PC-9 (cell line): ENCODE measurements around the gene LMOD2.

Experiments
- EZH2 ChIP-seq: fragments of 200-600 bp; sonication (generic); IDR thresholded peaks from 2 replicates; pipeline ENCODE4 v1.8.0; 2017; ENCODE audit warnings: antibody characterized with exemption, low read depth
- TF ChIP-seq, protein P1 (sequence below): fragments of 200-600 bp; sonication (generic); conservative IDR thresholded peaks from 2 replicates; pipeline ENCODE4 v1.6.1; 2017; ENCODE audit warnings: mixed run types, antibody characterized with exemption, mild to moderate bottlenecking, moderate library complexity

DNA sequence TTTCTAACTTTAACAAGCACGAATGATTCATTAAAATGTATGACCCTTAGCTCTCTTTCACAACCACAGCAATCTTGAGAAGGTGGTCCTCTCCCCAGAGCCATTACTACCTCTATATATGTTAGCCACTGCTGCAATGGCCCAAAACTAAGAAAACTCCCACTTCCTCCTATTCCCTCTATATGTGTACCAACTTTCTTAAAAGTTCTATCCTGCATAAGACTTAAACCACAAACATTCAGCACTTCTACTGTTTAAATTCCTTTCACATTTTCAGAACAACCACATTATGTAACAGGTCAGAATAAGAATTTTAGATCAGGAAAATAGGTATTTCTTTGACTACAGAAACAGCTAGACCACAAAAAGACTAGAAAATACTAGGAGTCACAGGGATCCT is 57.0 kb downstream of the LMOD2 start:
- TF ChIP-seq, protein P1, sequence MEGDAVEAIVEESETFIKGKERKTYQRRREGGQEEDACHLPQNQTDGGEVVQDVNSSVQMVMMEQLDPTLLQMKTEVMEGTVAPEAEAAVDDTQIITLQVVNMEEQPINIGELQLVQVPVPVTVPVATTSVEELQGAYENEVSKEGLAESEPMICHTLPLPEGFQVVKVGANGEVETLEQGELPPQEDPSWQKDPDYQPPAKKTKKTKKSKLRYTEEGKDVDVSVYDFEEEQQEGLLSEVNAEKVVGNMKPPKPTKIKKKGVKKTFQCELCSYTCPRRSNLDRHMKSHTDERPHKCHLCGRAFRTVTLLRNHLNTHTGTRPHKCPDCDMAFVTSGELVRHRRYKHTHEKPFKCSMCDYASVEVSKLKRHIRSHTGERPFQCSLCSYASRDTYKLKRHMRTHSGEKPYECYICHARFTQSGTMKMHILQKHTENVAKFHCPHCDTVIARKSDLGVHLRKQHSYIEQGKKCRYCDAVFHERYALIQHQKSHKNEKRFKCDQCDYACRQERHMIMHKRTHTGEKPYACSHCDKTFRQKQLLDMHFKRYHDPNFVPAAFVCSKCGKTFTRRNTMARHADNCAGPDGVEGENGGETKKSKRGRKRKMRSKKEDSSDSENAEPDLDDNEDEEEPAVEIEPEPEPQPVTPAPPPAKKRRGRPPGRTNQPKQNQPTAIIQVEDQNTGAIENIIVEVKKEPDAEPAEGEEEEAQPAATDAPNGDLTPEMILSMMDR: no peak
- TF ChIP-seq EZH2: no peak
